ENCODE measurements around the gene DAW1. TPM values are rescaled to one million over a fixed set of nuclear protein-coding genes. Genes with fewer than 3 reads are reported as not detected.

DAW1 gene
- total and polyA plus RNA-seq, 10 of the 15 experiments (the other 5 are each of a cell fraction or from before 2014, with no cell fraction given): 0.04 TPM; not detected in 9

GRCh38 chr2:227973241-227973640 lies 101.8 kb downstream of the DAW1 start:
- Histone ChIP-seq H2AFZ (ENCODE audit: control insufficient read depth, low read depth, low read length) (no peak overlapping the region), H3K4me1 (ENCODE audit: control insufficient read depth, insufficient read depth, low read length) (no peaks in the 10 kb centered on the region), H3K27me3 (replicated peaks in 1 of 2; ENCODE audit: control insufficient read depth in 2 of 2, insufficient read depth in 2 of 2, low read length in 1 of 2) (no peaks in the 10 kb centered on the region; a peak in 1 of 4 replicates), H3K4me2 (ENCODE audit: control insufficient read depth, insufficient read depth) (no peak overlapping the region), H4K20me1 (ENCODE audit: control insufficient read depth, insufficient read depth) (no peaks in the 10 kb centered on the region), H3K79me2 (ENCODE audit: control insufficient read depth, insufficient read depth, low read length) (no peaks in the 10 kb centered on the region), H3K36me3 (ENCODE audit: control insufficient read depth in 2 of 2, insufficient read depth in 2 of 2, low read length in 1 of 2) (no peaks in the 10 kb centered on the region), H3K27ac (ENCODE audit: control insufficient read depth, insufficient read depth) (no peak overlapping the region), H3K9me3 (replicated peaks; ENCODE audit: control insufficient read depth, insufficient read depth, low read length) (no peaks in the 10 kb centered on the region), H3K9ac (ENCODE audit: control insufficient read depth, insufficient read depth, low read length) (no peak overlapping the region), H3K4me3 (no peak overlapping the region)
- WGBS (ENCODE audit: insufficient coverage, insufficient replicate concordance, low lambda C conversion rate, missing lambda C conversion rate): 1% methylated on average over 3 of the region's 3 CpGs
- POLR2A ChIA-PET: no interaction called here
- CTCF ChIA-PET: no interaction called here
- DNase-seq (ENCODE audit: low read depth, low spot score) (no peak), FAIRE-seq (no peak), ATAC-seq (no peak)
- SMC1A ChIA-PET (ENCODE audit: uncharacterized antibody, unreplicated experiment): no interaction called here
- in situ Hi-C loops (cut with MboI): no loop called here
- BruUV-seq (replicated peaks): no TSS peak
- RAD21 ChIA-PET (ENCODE audit: unreplicated experiment): no interaction called here
- intact Hi-C loops (cut with micrococcal nuclease; ENCODE audit: unreplicated experiment): no loop called here
- TF ChIP-seq MXI1 (IDR thresholded peaks at IDR 0.05; ENCODE audit: low read depth, low read length): no peak
- TF ChIP-seq TARDBP (IDR thresholded peaks at IDR 0.05; ENCODE audit: borderline replicate concordance): no peak
- TF ChIP-seq PBX3 (IDR thresholded peaks at IDR 0.05; ENCODE audit: insufficient replicate concordance, low read depth, low read length): no peak
- TF ChIP-seq MEF2A (IDR thresholded peaks at IDR 0.05; ENCODE audit: insufficient read depth, low read depth, low read length): no peak
- TF ChIP-seq ZBTB4 (CRISPR knock-in tag; IDR thresholded peaks at IDR 0.05): no peak
- TF ChIP-seq TCF12 (IDR thresholded peaks at IDR 0.05; ENCODE audit: low read depth, low read length): no peak
- no peak for TF ChIP-seq BHLHE40 (IDR thresholded peaks at IDR 0.05; ENCODE audit: borderline replicate concordance in 1 of 2, low read depth in 2 of 2, low read length in 1 of 2)
- TF ChIP-seq POLR2AphosphoS2 (IDR thresholded peaks at IDR 0.05; ENCODE audit: low read depth, low read length): no peak
- no peak for TF ChIP-seq TCF3 (IDR thresholded peaks at IDR 0.05; ENCODE audit: borderline replicate concordance, insufficient read depth, low read depth, low read length)
- no peak for TF ChIP-seq IRF4 (IDR thresholded peaks at IDR 0.05; ENCODE audit: low read depth, low read length)
- TF ChIP-seq STAT1 (conservative IDR thresholded peaks at IDR 0.05): no peak
- no peak for TF ChIP-seq STAT3 (IDR thresholded peaks at IDR 0.05; ENCODE audit: low read depth, low read length)
- no peak for TF ChIP-seq ZSCAN29 (IDR thresholded peaks at IDR 0.05)
- no peak for TF ChIP-seq SKIL (IDR thresholded peaks at IDR 0.05; ENCODE audit: low read depth, poor library complexity, severe bottlenecking)
- TF ChIP-seq SP1 (IDR thresholded peaks at IDR 0.05; ENCODE audit: low read depth, low read length): no peak
- no peak for TF ChIP-seq IKZF1 (conservative IDR thresholded peaks at IDR 0.05)

Data from GM12878 (cell line).